Naive thymus-derived CD4-positive, alpha-beta T cell (primary cell): ENCODE results near the gene TTC6. TPM values are rescaled to one million over a fixed set of nuclear protein-coding genes. Genes with fewer than 3 reads are reported as not detected.

Experiments
- ATAC-seq: fragments of 150-1000 bp; cut with Tn5 transposase; 2 replicates; pipeline ENCODE4 v1.10.0; 2021; ENCODE audit warnings: mild to moderate bottlenecking, moderate library complexity
- CTCF ChIA-PET: fragments of 350-600 bp; sonication (Branson Sonifier 250); formaldehyde crosslinking; loops from one replicate; lab custom pipeline; 2021; ENCODE audit warnings: antibody characterized with exemption; lab: Charles Lee
- POLR2A ChIA-PET: fragments of 350-600 bp; sonication (Branson Sonifier 250); formaldehyde crosslinking; loops from one replicate; lab custom pipeline; 2021; ENCODE audit warnings: antibody characterized with exemption, inconsistent platforms; lab: Charles Lee
- DNase-seq, 9 donors: peaks; one replicate each; pipeline versions ENCODE4 v3.0.0 to v3.0.0-alpha.2; 2020 to 2022; ENCODE audit warnings: mixed read lengths in 1 of 9
- H3K27ac ChIP-seq: one replicate; pipeline ENCODE4 v1.7.0; 2013; ENCODE audit warnings: mild to moderate bottlenecking, low read depth, low read length, moderate library complexity
- H3K27me3 ChIP-seq, 2 donors: one replicate each; pipeline ENCODE4 v1.7.0; 2013; ENCODE audit warnings: low read length in 2 of 2, mild to moderate bottlenecking in 2 of 2, moderate library complexity in 2 of 2; ENCODE audit not compliant: control insufficient read depth in 2 of 2, insufficient read depth in 2 of 2
- H3K36me3 ChIP-seq, 3 experiments: 1 replicate in 2 of 3; 2 replicates in 1 of 3; pipeline ENCODE4 v1.7.0; 2013; ENCODE audit warnings: low read length in 3 of 3, mild to moderate bottlenecking in 3 of 3, moderate library complexity in 1 of 3; ENCODE audit not compliant: insufficient read depth in 3 of 3, control insufficient read depth in 2 of 3
- H3K4me1 ChIP-seq, 2 donors: one replicate each; pipeline ENCODE4 v1.7.0; 2013; ENCODE audit warnings: low read length in 2 of 2, mild to moderate bottlenecking in 2 of 2, moderate library complexity in 1 of 2; ENCODE audit not compliant: control insufficient read depth in 2 of 2, insufficient read depth in 2 of 2
- H3K4me3 ChIP-seq: 2 replicates; pipeline ENCODE4 v1.7.0; 2013; ENCODE audit warnings: mild to moderate bottlenecking, low read length
- H3K9me3 ChIP-seq, 3 experiments: 1 replicate in 2 of 3; 2 replicates in 1 of 3; pipeline ENCODE4 v1.7.0; 2013; ENCODE audit warnings: low read length in 3 of 3; ENCODE audit not compliant: control insufficient read depth in 2 of 3
- H3K27ac Mint-ChIP-seq, 9 donors: one replicate each; pipeline ENCODE4 v1.8.0; 2020 to 2022; ENCODE audit warnings: mixed read lengths in 9 of 9, mild to moderate bottlenecking in 8 of 9, moderate library complexity in 5 of 9, inconsistent platforms in 2 of 9
- H3K27me3 Mint-ChIP-seq, 5 donors: one replicate each; pipeline ENCODE4 v1.8.0; 2021 to 2022; ENCODE audit warnings: mixed read lengths in 5 of 5, mild to moderate bottlenecking in 1 of 5
- H3K36me3 Mint-ChIP-seq, 5 donors: one replicate each; pipeline ENCODE4 v1.8.0; 2020 to 2022; ENCODE audit warnings: mixed read lengths in 5 of 5, mild to moderate bottlenecking in 3 of 5, inconsistent platforms in 1 of 5
- H3K4me1 Mint-ChIP-seq, 7 donors: one replicate each; pipeline ENCODE4 v1.8.0; 2020 to 2022; ENCODE audit warnings: mixed read lengths in 7 of 7, mild to moderate bottlenecking in 3 of 7, inconsistent platforms in 1 of 7
- H3K4me3 Mint-ChIP-seq, 10 donors: one replicate each; pipeline ENCODE4 v1.8.0; 2020 to 2022; ENCODE audit warnings: mild to moderate bottlenecking in 10 of 10, mixed read lengths in 10 of 10, moderate library complexity in 6 of 10, inconsistent platforms in 2 of 10
- H3K9me3 Mint-ChIP-seq, 11 donors: one replicate each; pipeline ENCODE4 v1.8.0; 2020 to 2022; ENCODE audit warnings: mixed read lengths in 11 of 11, mild to moderate bottlenecking in 4 of 11, inconsistent platforms in 1 of 11, moderate library complexity in 1 of 11
- intact Hi-C, 2 donors: fragments of 100-400 bp; cut with micrococcal nuclease; formaldehyde crosslinking; loops; one replicate each; pipeline ENCODE4 v1.15.1; 2023
- polyA plus RNA-seq, 2 donors: library from polyadenylated mRNA; unstranded; fragments of 300-500 nt; fragmentation: Illumina TruSeq; gene quantifications; one replicate each; pipeline ENCODE4 v1.2.3, GENCODE V29; 2021
- total RNA-seq, 6 experiments: library from RNA in 5 of 6; stranded (reverse) in 5 of 6; gene quantifications; 1 replicate in 5 of 6; 2 replicates in 1 of 6; pipeline ENCODE4 v1.2.3 and lab custom pipeline; 2021 to 2026

The TTC6 gene
- total and polyA plus RNA-seq, 7 experiments from 2014 or later, result not detected

DNA sequence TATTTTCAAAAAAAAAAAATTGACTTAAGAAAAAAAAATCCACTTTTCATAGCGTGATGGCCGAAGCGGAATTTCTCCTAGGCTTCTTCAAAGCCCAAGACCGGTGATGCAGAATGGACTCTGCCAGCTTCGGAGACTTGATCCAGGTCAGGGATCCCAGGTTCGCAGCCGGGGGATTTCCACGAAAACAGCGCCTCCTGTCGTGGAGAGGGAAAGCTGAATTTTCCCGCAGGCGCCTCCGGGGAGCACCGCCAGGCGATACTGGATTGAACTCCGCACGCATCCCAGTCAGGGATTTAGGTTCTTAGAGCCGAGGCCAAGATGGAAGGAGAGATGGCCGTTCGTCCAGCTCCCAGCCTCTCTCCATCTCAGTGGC is 2.1 kb downstream of the TTC6 start:
- H3K4me1 Mint-ChIP-seq, result peaks cover 7 to 59% (median 32%) of the 10 kb centered on the region in 7 donors
- peaks cover 74 to 81% (median 79%) of the 10 kb centered on the region in 5 donors for H3K27me3 Mint-ChIP-seq
- Histone ChIP-seq H3K9me3 (no peaks in the 10 kb centered on the region), H3K27ac (no peak overlapping the region), H3K36me3 (no peaks in the 10 kb centered on the region), H3K27me3 (peaks cover 11 to 31% of the 10 kb centered on the region in 2 donors), H3K4me1 (no peaks in the 10 kb centered on the region), H3K4me3 (no peak overlapping the region)
- no peak overlapping the region for H3K27ac Mint-ChIP-seq
- ChIA-PET POLR2A (no interaction called here), CTCF (no interaction called here)
- H3K4me3 Mint-ChIP-seq, result peak overlapping the region in 8 of 10 donors; percentile 8 to 82 (median 45)
- no peak for DNase-seq
- peaks cover 0 to 56% (median 9%) of the 10 kb centered on the region in 11 donors for H3K9me3 Mint-ChIP-seq
- peaks cover 0 to 9% (median 0%) of the 10 kb centered on the region in 5 donors for H3K36me3 Mint-ChIP-seq
- intact Hi-C loops, result loop anchor here in 1 of 2 donors (5.0 to 10.0 kb wide), 3 partner anchors 277 to 1075 kb away; partner anchors contain the start of genes NKX2-1 and PAX9
- ATAC-seq, result no peak

DNA sequence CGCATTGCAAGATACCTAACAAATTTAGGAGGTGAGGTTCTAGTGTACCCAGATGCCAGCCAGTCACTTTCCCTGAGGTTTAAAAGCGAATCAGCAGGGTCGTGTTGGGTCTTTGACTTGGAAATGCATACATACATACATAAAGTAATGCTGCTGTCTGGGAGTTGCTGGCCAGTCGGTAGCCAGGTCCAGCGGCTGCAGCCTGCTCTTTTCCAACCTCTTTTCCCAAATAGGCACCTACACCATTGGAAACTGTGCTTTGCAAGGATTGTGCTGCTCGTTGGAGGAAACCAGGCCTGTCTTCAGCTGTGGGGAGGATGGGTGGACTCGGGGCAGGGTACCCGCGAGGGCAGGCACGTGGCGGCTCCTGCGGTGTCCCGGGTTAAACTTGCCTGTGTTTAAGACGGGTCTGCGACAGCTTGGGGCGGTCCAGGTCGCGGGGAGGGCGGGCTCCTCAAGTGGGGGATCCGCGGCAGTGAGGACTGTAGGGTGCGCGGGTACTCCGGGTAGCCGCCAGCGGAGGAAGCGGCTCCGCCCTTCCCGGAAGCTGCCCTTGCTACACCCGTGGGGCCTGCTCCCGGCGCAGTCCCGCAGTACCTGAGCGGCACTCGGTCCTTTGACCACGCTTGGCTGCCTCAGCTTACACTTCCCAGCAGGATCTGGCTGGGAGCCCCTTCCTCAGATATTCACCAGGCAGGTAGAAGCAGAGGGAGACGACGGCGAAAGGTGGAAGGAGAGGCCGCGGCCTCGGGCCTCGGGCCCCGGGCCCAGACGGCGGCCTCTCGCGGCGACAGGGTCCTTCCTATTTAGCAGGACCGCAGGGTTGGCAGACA is 2.7 kb downstream of the TTC6 start:
- Histone ChIP-seq H3K36me3 (no peaks in the 10 kb centered on the region), H3K4me3 (no peak overlapping the region), H3K27me3 (peaks cover 11 to 31% of the 10 kb centered on the region in 2 donors), H3K9me3 (no peaks in the 10 kb centered on the region), H3K4me1 (no peaks in the 10 kb centered on the region), H3K27ac (no peak overlapping the region)
- peaks cover 7 to 59% (median 32%) of the 10 kb centered on the region in 7 donors for H3K4me1 Mint-ChIP-seq
- peaks cover 74 to 80% (median 79%) of the 10 kb centered on the region in 5 donors for H3K27me3 Mint-ChIP-seq
- peaks cover 0 to 54% (median 12%) of the 10 kb centered on the region in 11 donors for H3K9me3 Mint-ChIP-seq
- no peak for DNase-seq
- peak overlapping the region in 8 of 10 donors; percentile 24 to 82 (median 48) for H3K4me3 Mint-ChIP-seq
- intact Hi-C loops, result loop anchor here in 1 of 2 donors (5.0 to 10.0 kb wide), 3 partner anchors 277 to 1076 kb away; partner anchors contain the start of genes NKX2-1 and PAX9
- peaks cover 0 to 9% (median 3%) of the 10 kb centered on the region in 5 donors for H3K36me3 Mint-ChIP-seq
- CTCF ChIA-PET, result no interaction called here
- ATAC-seq, result no peak
- POLR2A ChIA-PET, result no interaction called here
- peak overlapping the region in 1 of 9 donors; percentile 23 for H3K27ac Mint-ChIP-seq

DNA sequence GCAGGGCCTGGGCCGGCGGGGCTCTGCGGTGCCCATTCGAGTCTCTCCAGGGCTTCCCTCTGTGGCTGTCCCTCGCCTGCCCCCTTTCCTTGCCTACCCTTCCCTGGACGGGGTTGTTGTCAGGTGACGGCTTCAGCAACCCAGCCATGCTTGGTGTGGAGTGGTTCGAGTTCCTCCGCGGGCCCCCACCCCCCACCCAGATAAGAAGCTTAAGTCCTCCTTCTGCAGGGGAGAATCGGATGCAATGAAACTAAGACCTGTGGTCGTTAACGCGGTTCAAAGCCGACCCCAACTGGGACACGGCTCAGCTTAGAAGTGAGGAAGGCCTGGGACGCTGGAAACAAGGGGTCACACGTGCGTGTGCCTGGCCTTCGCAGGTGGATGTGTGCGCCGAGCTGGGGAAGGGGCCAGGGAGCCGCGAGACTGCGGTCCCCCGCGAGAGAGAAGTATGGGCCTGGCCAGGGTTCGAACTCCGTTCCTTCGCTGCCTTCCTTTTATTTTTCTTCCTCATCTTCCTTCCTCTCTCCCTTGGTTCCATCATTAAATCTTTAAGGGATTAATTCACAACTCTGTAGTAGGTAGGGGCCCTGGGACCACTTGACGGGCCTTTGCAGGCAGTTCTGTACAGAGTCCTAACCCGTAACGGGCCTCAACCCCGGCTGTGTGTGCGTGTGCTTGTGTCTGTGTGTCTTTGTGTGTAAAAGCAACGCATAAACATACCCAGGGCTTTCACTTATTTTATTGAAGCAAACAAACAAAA is 3.5 kb downstream of the TTC6 start:
- intact Hi-C loops, result loop anchor here in 1 of 2 donors (5.0 to 10.0 kb wide), 3 partner anchors 276 to 1077 kb away; partner anchors contain the start of genes NKX2-1 and PAX9
- no peak overlapping the region for H3K27ac ChIP-seq
- DNase-seq (no peak), ATAC-seq (no peak)
- POLR2A ChIA-PET, result no interaction called here
- peaks cover 11 to 31% of the 10 kb centered on the region in 2 donors for H3K27me3 ChIP-seq
- H3K9me3 ChIP-seq, result no peaks in the 10 kb centered on the region
- Mint-ChIP-seq H3K4me3 (peak overlapping the region; percentile 2 to 82 (median 58)), H3K4me1 (peaks cover 7 to 52% (median 30%) of the 10 kb centered on the region in 7 donors), H3K27ac (peak overlapping the region in 2 of 9 donors; percentile 14 to 75), H3K27me3 (peaks cover 71 to 80% (median 74%) of the 10 kb centered on the region in 5 donors), H3K36me3 (peaks cover 0 to 9% (median 3%) of the 10 kb centered on the region in 5 donors), H3K9me3 (peaks cover 0 to 53% (median 12%) of the 10 kb centered on the region in 11 donors)
- H3K4me1 ChIP-seq, result no peaks in the 10 kb centered on the region
- H3K36me3 ChIP-seq, result no peaks in the 10 kb centered on the region
- no peak overlapping the region for H3K4me3 ChIP-seq
- CTCF ChIA-PET, result no interaction called here

DNA sequence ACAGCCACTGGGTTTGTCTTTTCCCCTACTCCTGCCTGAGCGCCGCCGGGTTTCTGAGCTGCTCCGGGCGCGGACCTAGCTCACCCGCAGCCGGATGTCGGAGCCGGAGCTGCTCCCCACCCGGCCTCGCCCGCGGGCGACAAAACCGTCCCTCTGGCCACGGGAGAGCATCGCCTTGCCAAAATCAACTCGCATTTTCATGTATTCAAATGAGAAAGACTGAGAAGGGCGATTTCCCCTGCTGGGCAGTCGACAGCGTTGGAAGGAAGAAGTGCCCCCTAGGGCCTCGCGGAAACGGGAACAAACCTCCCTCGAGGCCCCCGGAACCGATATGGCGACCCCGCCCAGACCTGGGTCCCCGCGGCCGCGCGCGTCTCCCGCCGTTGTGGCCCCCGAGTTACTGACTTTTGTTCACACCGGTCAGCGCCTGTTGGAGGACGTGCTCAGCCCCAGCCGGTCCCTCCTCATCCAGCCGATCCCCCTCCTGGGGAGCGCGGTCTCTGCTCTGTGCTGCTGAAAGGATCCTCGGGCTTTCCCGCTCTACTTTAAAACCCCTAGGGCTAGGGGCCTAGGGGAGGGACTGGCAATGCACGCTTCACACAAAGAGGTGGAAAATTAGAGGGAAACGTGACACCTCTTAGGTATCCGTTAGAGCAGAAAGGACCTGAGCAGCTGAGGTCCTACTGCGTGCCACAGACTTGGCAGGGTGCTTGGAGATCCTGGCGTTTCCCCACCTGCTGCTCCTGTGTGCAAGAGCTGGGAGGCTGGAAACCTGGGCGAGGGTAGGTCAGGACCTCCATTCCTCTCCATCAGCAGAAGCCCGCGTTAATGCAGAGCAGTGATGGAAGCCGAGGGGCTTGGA is 4.3 kb downstream of the TTC6 start:
- DNase-seq (no peak), ATAC-seq (no peak)
- H3K4me3 Mint-ChIP-seq, result peak overlapping the region in 8 of 10 donors; percentile 26 to 82 (median 58)
- Histone ChIP-seq H3K27ac (no peak overlapping the region), H3K4me3 (no peak overlapping the region), H3K9me3 (no peaks in the 10 kb centered on the region), H3K4me1 (no peaks in the 10 kb centered on the region), H3K27me3 (peaks cover 11 to 27% of the 10 kb centered on the region in 2 donors), H3K36me3 (no peaks in the 10 kb centered on the region)
- peaks cover 3 to 46% (median 26%) of the 10 kb centered on the region in 7 donors for H3K4me1 Mint-ChIP-seq
- peaks cover 0 to 5% (median 3%) of the 10 kb centered on the region in 5 donors for H3K36me3 Mint-ChIP-seq
- H3K27ac Mint-ChIP-seq, result no peak overlapping the region
- peaks cover 0 to 56% (median 12%) of the 10 kb centered on the region in 11 donors for H3K9me3 Mint-ChIP-seq
- intact Hi-C loops, result loop anchor here in 1 of 2 donors (5.0 to 10.0 kb wide), 3 partner anchors 275 to 1077 kb away; partner anchors contain the start of genes NKX2-1 and PAX9
- peaks cover 68 to 77% (median 76%) of the 10 kb centered on the region in 5 donors for H3K27me3 Mint-ChIP-seq
- POLR2A ChIA-PET, result no interaction called here
- CTCF ChIA-PET, result no interaction called here

DNA sequence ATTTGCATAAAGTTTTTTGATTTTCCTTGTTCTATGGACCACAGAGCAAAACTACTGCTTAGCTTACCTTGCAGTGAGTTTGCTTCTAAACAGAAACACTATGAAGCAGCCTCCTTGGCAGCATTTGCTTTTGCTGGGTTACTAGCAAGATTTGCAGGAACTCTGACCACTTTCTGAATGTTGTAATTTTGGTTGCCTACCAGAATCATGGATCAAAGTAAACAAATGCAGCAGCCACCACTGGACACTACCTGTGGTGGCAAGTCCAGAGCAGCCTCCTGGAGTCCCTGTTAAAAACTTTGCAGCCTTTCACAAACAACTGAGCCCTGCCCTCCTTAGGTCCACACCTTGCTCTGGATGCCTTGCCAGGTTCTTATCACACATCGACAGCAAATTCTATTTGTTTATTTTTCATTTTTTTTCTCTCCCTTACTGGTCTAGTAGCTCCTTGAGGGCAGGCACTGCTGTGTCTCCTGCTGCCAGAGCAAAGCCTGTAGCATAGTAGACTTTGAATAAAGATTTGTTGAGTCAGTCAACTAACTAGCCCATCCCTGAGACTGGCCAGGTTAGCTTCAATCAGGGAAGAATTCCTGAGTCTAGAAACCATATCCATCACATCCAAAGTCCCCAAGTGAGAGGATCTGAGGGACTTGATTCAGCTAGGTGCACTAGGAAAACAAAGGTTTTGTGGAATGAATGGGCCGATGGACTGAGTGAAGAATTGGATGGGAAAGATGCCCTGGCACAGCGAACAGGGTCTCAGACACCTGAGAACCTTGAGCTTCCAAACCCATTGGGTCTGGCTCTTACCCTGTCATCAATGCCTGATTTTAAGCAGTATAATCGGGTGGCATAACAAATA is 5.7 kb downstream of the TTC6 start:
- H3K27me3 Mint-ChIP-seq, result peaks cover 60 to 80% (median 76%) of the 10 kb centered on the region in 5 donors
- peaks cover 0 to 5% (median 3%) of the 10 kb centered on the region in 5 donors for H3K36me3 Mint-ChIP-seq
- no peak overlapping the region for H3K4me3 ChIP-seq
- H3K27ac ChIP-seq, result no peak overlapping the region
- H3K4me1 Mint-ChIP-seq, result peaks cover 3 to 39% (median 20%) of the 10 kb centered on the region in 7 donors
- H3K9me3 Mint-ChIP-seq, result peaks cover 0 to 61% (median 10%) of the 10 kb centered on the region in 11 donors
- H3K9me3 ChIP-seq, result no peaks in the 10 kb centered on the region
- H3K36me3 ChIP-seq, result no peaks in the 10 kb centered on the region
- intact Hi-C loops, result no loop called here
- ChIA-PET CTCF (no interaction called here), POLR2A (no interaction called here)
- H3K27ac Mint-ChIP-seq, result peak overlapping the region in 1 of 9 donors; percentile 52
- no peak for ATAC-seq
- DNase-seq, result no peak
- peak overlapping the region in 2 of 10 donors; percentile 40 to 68 for H3K4me3 Mint-ChIP-seq
- H3K4me1 ChIP-seq, result no peaks in the 10 kb centered on the region
- H3K27me3 ChIP-seq, result peaks cover 11 to 24% of the 10 kb centered on the region in 2 donors
